Right renal pelvis (tissue), 4 donors: ENCODE data around the gene LRBA. TPM values are rescaled to one million over a fixed set of nuclear protein-coding genes. Genes with fewer than 3 reads are reported as not detected.
"Not testable (repeated sequence)": the region's sequence is repeated elsewhere in the genome, so short reads cannot be mapped to it uniquely, and the experiment has no call there.

Experiments
- DNase-seq, 4 donors: peaks; one replicate each; pipeline ENCODE4 v3.0.0-alpha.2; 2013; ENCODE audit warnings: low read depth in 4 of 4, low spot score in 3 of 4, missing footprints in 1 of 4
- polyA plus RNA-seq, 4 donors: library from polyadenylated mRNA; unstranded; fragments of 120-200 nt; gene quantifications; one replicate each; pipeline ENCODE4 v1.2.1, GENCODE V29; 2013; ENCODE audit not compliant: insufficient read length in 4 of 4

LRBA gene
- polyA plus RNA-seq, 4 donors, result 62.2 to 70.6 (median 67.6) TPM

DNA sequence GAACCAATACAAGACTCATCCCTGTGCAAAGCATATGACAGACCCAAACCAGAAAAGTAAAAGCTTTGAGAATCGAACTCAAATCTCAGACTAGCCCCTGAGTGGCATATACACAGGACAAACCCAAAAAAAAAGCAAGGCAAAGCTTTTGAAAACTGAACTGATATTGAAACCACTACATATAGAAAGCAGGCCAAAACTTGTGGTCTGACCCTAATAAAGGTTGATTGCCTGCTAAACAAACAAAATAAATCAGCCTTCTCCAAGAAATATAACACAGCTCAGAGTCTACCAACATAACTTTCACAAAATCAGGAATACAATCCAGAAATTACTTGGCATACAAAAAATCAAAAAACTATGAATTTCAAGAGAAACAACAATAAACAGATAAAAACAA is 40.3 kb downstream of the LRBA start:
- DNase-seq, result no peak

- DNase-seq, result no peak
Measured at GRCh38 chr4:150974252-150974640, 40.8 kb downstream of the LRBA start.

GRCh38 chr4:150973626-150974251 is 41.3 kb downstream of the LRBA start:
- DNase-seq, result no peak

- DNase-seq, result peak in 1 of 4 donors; percentile 25
Measured at GRCh38 chr4:150972592-150972991, 42.5 kb downstream of the LRBA start.

DNA sequence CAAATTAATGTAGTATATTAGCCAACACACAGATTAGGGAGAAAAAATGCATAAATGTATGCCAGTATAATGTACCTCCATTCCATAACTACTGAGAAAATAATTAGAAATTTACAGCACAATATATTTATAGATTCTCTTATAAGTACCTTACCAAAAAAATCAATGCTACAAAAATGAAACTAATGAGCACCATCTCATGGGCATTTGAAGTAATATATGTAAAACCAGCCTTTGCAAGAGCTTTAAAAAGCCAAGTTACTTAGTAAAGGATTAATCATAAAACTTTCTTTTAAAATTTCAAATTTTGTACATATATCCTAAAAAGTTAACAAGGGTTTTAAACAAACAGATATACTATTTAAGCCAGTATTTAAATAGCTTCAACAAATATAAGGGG is 43.2 kb downstream of the LRBA start:
- DNase-seq, result no peak

GRCh38 chr4:150970685-150971151 is 44.4 kb downstream of the LRBA start:
- DNase-seq, result no peak

DNA sequence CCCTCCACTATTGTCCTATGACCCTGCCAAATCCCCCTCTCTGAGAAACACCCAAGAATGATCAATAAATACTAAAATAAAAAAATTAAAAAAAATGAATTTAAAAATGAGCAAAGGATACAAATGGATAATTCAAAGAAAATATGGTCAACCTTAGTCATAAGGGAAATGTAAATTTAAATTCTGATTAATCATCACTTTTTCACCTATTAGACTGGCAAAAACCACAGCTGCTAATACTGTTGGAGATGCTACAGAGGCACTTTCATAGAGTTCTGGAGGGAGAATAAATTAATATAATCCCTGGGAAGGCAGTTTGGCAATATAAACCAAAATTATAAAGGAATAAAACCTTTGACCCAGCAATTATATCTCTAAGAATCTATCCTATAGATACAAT is 50.3 kb downstream of the LRBA start:
- no peak for DNase-seq

DNA sequence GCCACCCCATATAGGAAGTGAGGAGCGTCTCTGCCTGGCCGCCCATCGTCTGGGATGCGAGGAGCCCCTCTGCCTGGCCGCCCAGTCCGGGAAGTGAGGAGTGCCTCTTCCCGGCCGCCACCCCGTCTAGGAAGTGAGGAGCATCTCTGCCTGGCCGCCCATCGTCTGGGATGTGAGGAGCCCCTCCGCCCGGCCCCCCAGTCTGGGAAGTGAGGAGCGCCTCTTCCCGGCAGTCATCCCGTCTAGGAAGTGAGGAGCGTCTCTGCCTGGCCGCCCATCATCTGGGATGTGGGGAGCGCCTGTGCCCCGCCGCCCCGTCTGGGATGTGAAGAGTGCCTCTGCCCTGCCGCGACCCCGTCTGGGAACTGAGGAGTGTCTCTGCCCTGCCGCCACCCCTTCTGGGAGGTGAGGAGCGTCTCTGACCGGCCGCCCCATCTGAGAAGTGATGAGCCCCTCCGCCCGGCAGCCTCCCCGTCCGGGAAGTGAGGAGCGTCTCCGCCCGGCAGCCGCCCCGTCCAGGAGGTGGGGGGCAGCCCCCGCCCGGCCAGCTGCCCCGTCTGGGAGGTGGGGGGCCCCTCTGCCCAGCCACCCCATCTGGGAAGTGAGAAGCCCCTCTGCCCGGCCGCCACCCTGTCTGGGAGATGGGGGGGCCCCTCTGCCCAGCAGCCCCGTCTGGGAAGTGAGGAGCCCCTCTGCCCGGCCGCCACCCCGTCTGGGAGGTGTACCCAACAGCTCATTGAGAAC is 51.3 kb downstream of the LRBA start:
- DNase-seq, result not testable (repeated sequence)

- DNase-seq, result no peak
Measured at GRCh38 chr4:150962245-150962644, 52.8 kb downstream of the LRBA start.

GRCh38 chr4:150961566-150961965 is 53.5 kb downstream of the LRBA start:
- DNase-seq, result no peak

GRCh38 chr4:150960818-150961217 is 54.3 kb downstream of the LRBA start:
- no peak for DNase-seq

GRCh38 chr4:150960079-150960478 is 55.0 kb downstream of the LRBA start:
- no peak for DNase-seq

- DNase-seq, result not testable (repeated sequence)
Measured at GRCh38 chr4:150957981-150958380, 57.1 kb downstream of the LRBA start.

DNA sequence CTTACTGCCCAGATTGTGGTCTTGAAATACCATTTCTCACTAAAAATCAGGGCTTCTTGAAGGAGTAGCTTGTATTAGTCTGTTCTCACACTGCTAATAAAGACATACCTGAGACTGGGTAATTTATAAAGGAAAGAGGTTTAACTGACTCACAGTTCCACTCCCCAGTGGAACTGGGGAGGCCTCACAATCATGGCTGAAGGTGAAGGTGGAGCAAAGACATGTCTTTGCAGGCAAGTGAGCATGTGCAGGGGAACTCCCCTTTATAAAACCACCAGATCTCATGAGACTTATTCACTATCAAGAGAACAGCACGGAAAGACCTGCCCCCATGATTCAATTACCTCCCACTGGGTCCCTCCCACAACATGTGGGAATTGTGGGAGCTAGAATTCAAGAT is 58.0 kb downstream of the LRBA start:
- DNase-seq, result not testable (repeated sequence)

GRCh38 chr4:150953916-150954315 is 61.2 kb downstream of the LRBA start:
- not testable (repeated sequence) for DNase-seq

DNA sequence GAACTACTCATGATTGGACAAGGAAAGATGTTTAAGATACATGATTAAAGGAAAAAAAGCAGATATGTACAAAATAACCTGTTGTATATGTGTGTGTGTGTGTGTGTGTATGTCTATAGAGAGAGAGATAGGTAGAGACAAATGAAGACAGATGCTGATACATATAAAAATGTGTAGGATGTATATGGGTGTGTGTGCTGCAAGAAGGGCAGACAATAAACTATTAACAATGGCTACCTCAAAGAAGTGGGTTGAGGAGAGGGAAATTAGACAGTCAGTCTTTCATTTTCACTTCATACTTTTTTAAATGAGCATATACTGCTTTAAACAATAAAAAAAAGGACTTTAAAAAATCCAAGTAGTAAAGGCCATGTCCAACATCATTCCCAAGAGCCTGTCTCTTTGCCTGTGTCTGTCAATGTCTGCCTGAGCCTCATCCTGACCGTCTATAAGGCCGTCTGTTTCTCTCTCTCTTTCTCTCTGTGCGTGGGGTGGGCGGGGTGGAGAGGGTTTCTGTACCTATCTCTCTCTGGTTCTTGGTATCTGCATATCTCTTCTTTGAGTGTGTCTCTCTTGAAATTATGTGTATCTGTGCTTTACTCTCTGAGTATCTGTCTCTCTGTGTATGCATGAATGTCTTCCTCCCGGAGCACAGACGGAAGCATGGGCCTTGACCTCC is 62.8 kb downstream of the LRBA start:
- no peak for DNase-seq

DNA sequence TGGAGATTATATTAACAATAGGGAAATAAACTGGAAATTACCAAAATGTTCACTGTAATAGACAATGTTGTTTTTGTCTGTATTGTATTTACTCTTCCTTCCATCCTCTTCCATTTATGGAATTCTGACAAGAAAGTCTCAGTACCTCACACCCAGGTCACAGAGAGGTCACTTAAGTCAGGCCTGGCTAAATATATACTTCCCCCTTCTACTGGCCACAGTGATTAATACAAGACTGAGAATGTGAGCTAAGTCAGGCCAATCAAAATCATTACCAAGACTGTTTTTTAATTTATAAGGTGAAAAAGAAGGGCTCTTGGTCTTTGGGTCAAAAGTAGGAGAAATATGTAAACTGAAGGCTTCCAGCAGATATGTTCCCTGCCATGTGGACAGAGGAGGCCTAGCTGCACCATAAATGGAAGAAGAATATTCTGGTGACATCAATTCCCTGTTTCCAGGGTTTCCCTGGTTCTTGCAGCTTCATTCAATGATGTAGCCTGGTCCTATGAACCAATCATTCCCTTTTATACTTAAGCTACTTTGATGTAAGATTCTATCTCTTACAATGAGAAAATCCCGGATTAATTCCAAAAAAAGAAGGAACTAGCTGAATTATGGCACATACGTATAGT is 64.3 kb downstream of the LRBA start:
- no peak for DNase-seq

- no peak for DNase-seq
Measured at GRCh38 chr4:150949943-150950342, 65.1 kb downstream of the LRBA start.

DNA sequence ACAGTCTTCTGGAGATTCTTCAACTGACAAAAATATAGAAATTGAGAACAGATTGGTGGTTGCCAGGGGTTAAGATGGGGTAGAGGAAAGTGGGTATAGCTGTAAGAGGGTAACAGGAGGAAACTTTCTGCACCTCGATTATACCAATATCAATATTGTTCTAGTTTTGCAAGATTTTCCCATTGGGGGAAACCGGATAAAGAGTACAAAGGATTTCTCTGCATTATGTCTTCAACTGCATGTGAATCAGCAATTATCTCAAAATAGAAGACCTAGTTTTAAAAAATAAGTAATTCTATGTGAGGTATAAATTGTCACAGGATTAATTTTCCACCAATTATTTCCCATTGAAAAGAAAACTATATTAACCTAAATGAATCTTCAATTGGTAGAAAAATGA is 65.7 kb downstream of the LRBA start:
- no peak for DNase-seq

- no peak for DNase-seq
Measured at GRCh38 chr4:150948710-150949109, 66.4 kb downstream of the LRBA start.

- no peak for DNase-seq
Measured at GRCh38 chr4:150948074-150948473, 67.0 kb downstream of the LRBA start.
